ENCODE results near the gene ELP4.
A peak's percentile ranks its signal among the peaks of the same experiment; 100 is the strongest.

The ELP4 gene

GRCh38 chr11:31822927-31823643 lies 313.5 kb downstream of the ELP4 start:
- Mint-ChIP-seq H3K4me3 (no peak overlapping the region), H3K27ac (no peak overlapping the region), H3K9me3 (ENCODE audit: low read depth) (no peaks in the 10 kb centered on the region), H3K27me3 (peaks cover 51% of the 10 kb centered on the region), H3K36me3 (no peaks in the 10 kb centered on the region), H3K4me1 (ENCODE audit: low read depth) (peaks cover 22% of the 10 kb centered on the region)

- Mint-ChIP-seq H3K27me3 (peaks cover 51% of the 10 kb centered on the region), H3K4me1 (ENCODE audit: low read depth) (peaks cover 20% of the 10 kb centered on the region), H3K4me3 (no peak overlapping the region), H3K36me3 (no peaks in the 10 kb centered on the region), H3K27ac (no peak overlapping the region), H3K9me3 (ENCODE audit: low read depth) (no peaks in the 10 kb centered on the region)
These were observed 314.2 kb downstream of the ELP4 start for GRCh38 chr11:31823644-31824331.

- H3K27me3 Mint-ChIP-seq: peaks cover 55% of the 10 kb centered on the region
- H3K4me3 Mint-ChIP-seq: no peak overlapping the region
- H3K27ac Mint-ChIP-seq: peak overlapping the region; percentile 38
These were observed 314.8 kb downstream of the ELP4 start for GRCh38 chr11:31824332-31824878.

GRCh38 chr11:31824879-31825837 lies 315.6 kb downstream of the ELP4 start:
- H3K27me3 Mint-ChIP-seq: peaks cover 60% of the 10 kb centered on the region
- H3K9me3 Mint-ChIP-seq (ENCODE audit: low read depth): no peaks in the 10 kb centered on the region
- H3K27ac Mint-ChIP-seq: peak overlapping the region; percentile 38
- peak overlapping the region; percentile 46 for H3K4me3 Mint-ChIP-seq
- H3K36me3 Mint-ChIP-seq: no peaks in the 10 kb centered on the region
- peaks cover 20% of the 10 kb centered on the region for H3K4me1 Mint-ChIP-seq (ENCODE audit: low read depth)

More at GRCh38 chr11:31824332-31824878, 314.8 kb downstream of the ELP4 start:
- Mint-ChIP-seq H3K36me3 (no peaks in the 10 kb centered on the region), H3K4me1 (ENCODE audit: low read depth) (peaks cover 20% of the 10 kb centered on the region), H3K9me3 (ENCODE audit: low read depth) (no peaks in the 10 kb centered on the region)

GRCh38 chr11:31825838-31826484 lies 316.4 kb downstream of the ELP4 start:
- peaks cover 65% of the 10 kb centered on the region for H3K27me3 Mint-ChIP-seq
- H3K9me3 Mint-ChIP-seq (ENCODE audit: low read depth): no peaks in the 10 kb centered on the region
- no peak overlapping the region for H3K27ac Mint-ChIP-seq
- H3K36me3 Mint-ChIP-seq: no peaks in the 10 kb centered on the region
- peak overlapping the region; percentile 46 for H3K4me3 Mint-ChIP-seq
- peaks cover 20% of the 10 kb centered on the region for H3K4me1 Mint-ChIP-seq (ENCODE audit: low read depth)

- Mint-ChIP-seq H3K9me3 (ENCODE audit: low read depth) (no peaks in the 10 kb centered on the region), H3K27ac (no peak overlapping the region), H3K4me1 (ENCODE audit: low read depth) (peaks cover 20% of the 10 kb centered on the region), H3K27me3 (peaks cover 58% of the 10 kb centered on the region), H3K4me3 (peak overlapping the region; percentile 72), H3K36me3 (no peaks in the 10 kb centered on the region)
These were observed 317.2 kb downstream of the ELP4 start for GRCh38 chr11:31826536-31827438.

- peak overlapping the region; percentile 72 for H3K4me3 Mint-ChIP-seq
- H3K27ac Mint-ChIP-seq: no peak overlapping the region
These were observed 318.1 kb downstream of the ELP4 start for GRCh38 chr11:31827455-31828206.

GRCh38 chr11:31828217-31828616 lies 318.6 kb downstream of the ELP4 start:
- Mint-ChIP-seq H3K36me3 (no peaks in the 10 kb centered on the region), H3K4me3 (no peak overlapping the region), H3K4me1 (ENCODE audit: low read depth) (peaks cover 20% of the 10 kb centered on the region), H3K27me3 (peaks cover 46% of the 10 kb centered on the region), H3K9me3 (ENCODE audit: low read depth) (no peaks in the 10 kb centered on the region), H3K27ac (no peak overlapping the region)

More at GRCh38 chr11:31827455-31828206, 318.1 kb downstream of the ELP4 start:
- Mint-ChIP-seq H3K36me3 (no peaks in the 10 kb centered on the region), H3K9me3 (ENCODE audit: low read depth) (no peaks in the 10 kb centered on the region), H3K27me3 (peaks cover 51% of the 10 kb centered on the region), H3K4me1 (ENCODE audit: low read depth) (peaks cover 20% of the 10 kb centered on the region)

GRCh38 chr11:31830406-31830805 lies 320.8 kb downstream of the ELP4 start:
- H3K4me3 Mint-ChIP-seq: no peak overlapping the region

GRCh38 chr11:31834237-31834636 lies 324.7 kb downstream of the ELP4 start:
- Mint-ChIP-seq H3K36me3 (no peaks in the 10 kb centered on the region), H3K27ac (no peak overlapping the region), H3K4me3 (no peak overlapping the region), H3K27me3 (peaks cover 30% of the 10 kb centered on the region), H3K9me3 (ENCODE audit: low read depth) (no peaks in the 10 kb centered on the region), H3K4me1 (ENCODE audit: low read depth) (no peaks in the 10 kb centered on the region)

More at GRCh38 chr11:31830406-31830805, 320.8 kb downstream of the ELP4 start:
- H3K4me1 Mint-ChIP-seq (ENCODE audit: low read depth): peaks cover 13% of the 10 kb centered on the region
- peaks cover 39% of the 10 kb centered on the region for H3K27me3 Mint-ChIP-seq
- H3K9me3 Mint-ChIP-seq (ENCODE audit: low read depth): no peaks in the 10 kb centered on the region
- H3K27ac Mint-ChIP-seq: no peak overlapping the region
- no peaks in the 10 kb centered on the region for H3K36me3 Mint-ChIP-seq
